ENCODE data around the gene ASS1.

ASS1 gene

DNA sequence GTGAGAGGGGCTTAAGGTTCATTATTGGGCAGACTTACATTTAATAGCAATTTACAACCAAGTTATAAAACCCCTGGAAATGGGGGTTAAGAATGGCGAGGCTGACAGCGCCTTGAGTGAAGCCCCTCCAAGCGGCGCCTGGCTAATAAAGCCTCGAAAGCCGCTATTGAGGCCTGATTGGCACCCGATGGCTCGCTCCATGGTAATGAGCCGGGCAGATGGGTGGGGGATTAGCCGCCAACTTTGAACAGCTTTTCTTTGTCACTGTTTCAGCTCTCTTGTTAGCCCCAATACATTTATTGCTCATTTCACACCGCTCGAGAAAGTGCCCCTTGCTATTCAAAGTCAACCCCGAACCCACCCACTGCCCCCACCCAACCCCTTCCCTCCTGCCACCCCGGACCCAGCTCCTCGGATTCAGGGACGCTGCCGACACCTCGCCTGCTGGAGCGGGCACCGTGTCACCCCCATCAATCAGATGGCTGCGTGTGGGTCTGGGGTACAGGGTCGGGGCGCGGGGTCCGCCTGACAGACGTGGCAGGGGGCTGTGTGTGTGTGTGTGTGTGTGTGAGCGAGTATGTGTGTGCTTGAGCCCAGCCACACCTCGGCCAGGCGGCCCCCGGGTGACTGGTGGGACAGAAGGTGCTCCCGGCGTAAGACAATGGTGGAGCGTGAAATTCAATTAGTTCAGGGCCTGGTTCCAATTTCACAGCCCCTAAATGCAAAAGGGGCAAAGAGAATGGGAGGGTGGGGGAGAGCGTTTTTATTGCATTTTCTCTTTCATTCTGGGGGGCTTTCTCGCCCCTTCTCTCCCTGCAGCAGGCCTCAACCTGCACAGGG lies 34.2 kb downstream of the ASS1 start:
- no peak for DNase-seq (ENCODE audit: low read depth in 2 of 2)
- TF ChIP-seq, protein P1, sequence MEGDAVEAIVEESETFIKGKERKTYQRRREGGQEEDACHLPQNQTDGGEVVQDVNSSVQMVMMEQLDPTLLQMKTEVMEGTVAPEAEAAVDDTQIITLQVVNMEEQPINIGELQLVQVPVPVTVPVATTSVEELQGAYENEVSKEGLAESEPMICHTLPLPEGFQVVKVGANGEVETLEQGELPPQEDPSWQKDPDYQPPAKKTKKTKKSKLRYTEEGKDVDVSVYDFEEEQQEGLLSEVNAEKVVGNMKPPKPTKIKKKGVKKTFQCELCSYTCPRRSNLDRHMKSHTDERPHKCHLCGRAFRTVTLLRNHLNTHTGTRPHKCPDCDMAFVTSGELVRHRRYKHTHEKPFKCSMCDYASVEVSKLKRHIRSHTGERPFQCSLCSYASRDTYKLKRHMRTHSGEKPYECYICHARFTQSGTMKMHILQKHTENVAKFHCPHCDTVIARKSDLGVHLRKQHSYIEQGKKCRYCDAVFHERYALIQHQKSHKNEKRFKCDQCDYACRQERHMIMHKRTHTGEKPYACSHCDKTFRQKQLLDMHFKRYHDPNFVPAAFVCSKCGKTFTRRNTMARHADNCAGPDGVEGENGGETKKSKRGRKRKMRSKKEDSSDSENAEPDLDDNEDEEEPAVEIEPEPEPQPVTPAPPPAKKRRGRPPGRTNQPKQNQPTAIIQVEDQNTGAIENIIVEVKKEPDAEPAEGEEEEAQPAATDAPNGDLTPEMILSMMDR (IDR thresholded peaks at IDR 0.05; ENCODE audit: low read depth, low read length) = no peak
- no peak overlapping the region for H3K4me3 ChIP-seq (replicated peaks in 1 of 2; ENCODE audit: low read depth in 2 of 2, low read length in 2 of 2)

- TF ChIP-seq, protein P1 (IDR thresholded peaks at IDR 0.05; ENCODE audit: low read depth, low read length) = no peak
- no peak for DNase-seq (ENCODE audit: low read depth in 2 of 2)
- no peak overlapping the region for H3K4me3 ChIP-seq (replicated peaks in 1 of 2; ENCODE audit: low read depth in 2 of 2, low read length in 2 of 2)
These were observed 34.8 kb downstream of the ASS1 start for GRCh38 chr9:130479587-130479986.

DNA sequence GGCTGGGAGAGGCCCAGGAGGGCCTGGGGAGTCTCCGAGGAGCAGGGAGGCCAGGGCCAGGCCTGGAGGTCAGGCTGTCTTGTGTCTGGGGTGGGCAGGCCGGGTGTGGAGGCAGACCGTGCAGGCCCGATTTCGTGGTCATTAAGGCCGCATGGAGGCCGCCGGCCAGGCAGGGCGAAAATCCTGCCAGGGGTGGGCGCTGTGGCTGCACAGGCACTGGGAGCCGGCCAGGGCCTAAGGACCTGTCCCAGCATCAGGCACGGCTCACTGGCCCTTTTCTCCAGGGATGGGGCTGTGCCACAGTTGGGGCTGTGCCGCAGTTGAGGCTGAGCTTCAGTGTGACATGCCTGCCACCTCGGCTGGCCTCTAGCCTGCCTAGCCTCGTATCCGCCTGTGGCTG lies 35.9 kb downstream of the ASS1 start:
- DNase-seq (ENCODE audit: low read depth in 2 of 2) = no peak
- H3K4me3 ChIP-seq (replicated peaks in 1 of 2; ENCODE audit: low read depth in 2 of 2, low read length in 2 of 2) = no peak overlapping the region
- TF ChIP-seq, protein P1 (IDR thresholded peaks at IDR 0.05; ENCODE audit: low read depth, low read length) = peak; percentile 3

DNA sequence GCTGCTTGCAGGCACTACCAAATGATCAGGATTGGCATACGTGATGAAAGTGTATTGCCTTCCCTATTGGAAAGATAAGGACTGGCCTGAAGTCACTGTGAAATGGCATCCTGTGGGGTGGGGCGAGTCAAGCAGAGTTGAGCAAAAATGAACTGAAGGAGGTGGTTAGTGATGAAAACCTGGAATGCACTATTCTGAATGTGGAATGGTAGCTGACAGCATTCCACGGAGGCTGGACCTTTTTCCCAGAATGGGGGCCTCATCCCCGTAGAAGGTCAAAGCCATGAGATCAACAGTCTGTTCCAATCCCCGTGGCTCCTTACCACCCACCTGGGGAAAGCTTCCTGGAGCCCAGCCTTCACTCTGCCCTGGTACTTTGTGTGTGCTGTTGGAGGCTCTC lies 37.7 kb downstream of the ASS1 start:
- DNase-seq (ENCODE audit: low read depth in 2 of 2) = no peak
- TF ChIP-seq, protein P1 (IDR thresholded peaks at IDR 0.05; ENCODE audit: low read depth, low read length) = no peak
- H3K4me3 ChIP-seq (replicated peaks in 1 of 2; ENCODE audit: low read depth in 2 of 2, low read length in 2 of 2) = no peak overlapping the region

DNA sequence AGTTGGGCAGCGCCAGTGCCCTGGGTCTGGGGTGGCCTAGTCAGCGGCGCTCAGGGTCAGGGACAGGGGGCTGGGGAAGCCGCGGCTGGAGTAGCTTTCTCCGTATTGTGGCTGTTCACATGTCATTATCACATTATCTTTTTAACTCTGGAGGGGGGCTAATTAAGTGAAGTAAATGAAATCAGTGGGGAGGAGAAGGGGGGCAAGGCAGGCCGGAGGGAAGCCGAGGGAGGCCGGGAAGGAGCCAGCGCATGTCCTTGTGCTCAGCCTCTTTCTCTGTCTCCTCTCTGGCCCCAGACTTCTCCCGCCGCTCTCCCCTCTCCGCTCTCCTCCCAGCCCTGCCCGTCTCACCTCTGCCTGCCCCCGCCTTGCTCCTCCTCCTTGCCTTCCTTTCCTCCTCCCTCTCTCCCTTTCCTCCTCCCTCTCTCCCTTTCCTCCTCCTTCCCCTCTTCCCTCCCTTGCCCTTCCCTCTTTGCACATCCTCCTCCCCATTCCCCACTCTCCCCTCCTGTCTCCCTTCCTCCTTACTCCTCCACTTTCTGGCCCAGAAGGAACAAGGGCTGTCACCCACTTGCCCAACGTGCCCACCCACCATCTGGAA lies 38.7 kb downstream of the ASS1 start:
- H3K4me3 ChIP-seq (replicated peaks in 1 of 2; ENCODE audit: low read depth in 2 of 2, low read length in 2 of 2) = no peak overlapping the region
- DNase-seq (ENCODE audit: low read depth in 2 of 2) = no peak
- TF ChIP-seq, protein P1 (IDR thresholded peaks at IDR 0.05; ENCODE audit: low read depth, low read length) = no peak

DNA sequence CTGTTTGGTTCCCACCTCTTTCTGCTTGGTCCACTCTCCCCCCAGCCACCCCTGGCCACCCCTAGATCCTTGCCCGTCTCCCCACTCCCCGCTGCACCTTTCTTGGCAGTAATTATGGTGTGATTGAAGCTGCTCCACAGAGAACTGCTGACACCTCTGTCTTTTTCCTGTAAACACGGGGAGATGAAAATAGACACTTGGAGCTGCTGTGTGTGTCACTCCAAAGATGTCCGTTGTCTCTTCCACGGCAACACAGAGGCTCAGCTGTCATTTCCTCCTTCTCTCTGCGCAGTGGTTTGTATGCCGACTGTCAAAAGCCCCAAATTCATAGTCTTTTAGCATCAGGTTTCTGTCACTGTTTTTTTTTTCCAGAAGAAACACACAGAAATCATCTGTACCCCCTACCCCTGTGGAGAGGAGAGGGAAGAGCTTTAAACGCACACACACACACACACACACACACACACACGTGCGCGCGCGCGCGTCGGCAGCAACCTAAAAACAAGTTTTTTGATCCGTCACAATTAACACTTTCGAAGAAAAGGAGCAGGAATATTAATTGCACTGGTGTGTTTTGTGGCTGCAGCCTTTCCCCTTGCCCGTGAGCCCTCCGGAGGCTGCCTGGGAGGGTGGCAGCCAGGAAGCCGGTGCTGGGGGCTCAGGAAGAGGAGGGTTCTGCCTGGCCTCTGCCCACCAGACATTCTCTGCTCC lies 39.8 kb downstream of the ASS1 start:
- H3K4me3 ChIP-seq (replicated peaks in 1 of 2; ENCODE audit: low read depth in 2 of 2, low read length in 2 of 2) = no peak overlapping the region
- TF ChIP-seq, protein P1 (IDR thresholded peaks at IDR 0.05; ENCODE audit: low read depth, low read length) = no peak
- no peak for DNase-seq (ENCODE audit: low read depth in 2 of 2)

Measured in cardiac fibroblast (primary cell).